GM21360 (cell line): ENCODE results near the gene SNAPC1.
"Not testable (repeated sequence)": the region's sequence is repeated elsewhere in the genome, so short reads cannot be mapped to it uniquely, and the experiment has no call there.

Source experiments
- ATAC-seq: cut with Tn5 transposase; IDR thresholded peaks from one replicate; pipeline ENCODE4 v1.9.1; 2021; ENCODE audit warnings: mild to moderate bottlenecking, moderate library complexity; ENCODE audit not compliant: unreplicated experiment

Gene SNAPC1

DNA sequence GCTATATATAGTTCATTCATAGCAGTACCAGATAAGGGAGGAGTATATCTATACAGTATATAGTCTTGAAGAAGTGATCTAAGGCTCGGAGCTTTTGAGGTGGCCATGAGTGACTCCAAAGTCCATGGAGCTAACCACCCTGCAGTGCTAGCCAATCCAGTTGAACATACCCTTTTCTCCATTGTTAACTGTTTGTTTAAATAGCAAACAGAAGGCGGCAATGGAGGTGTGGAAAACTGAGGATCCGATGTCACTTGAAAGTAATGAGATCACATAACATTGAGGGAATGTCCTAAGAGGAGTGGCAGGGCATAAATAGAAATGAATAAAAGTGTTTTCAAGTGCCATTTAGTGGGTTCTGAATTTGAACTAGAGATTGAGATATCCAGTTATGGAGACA lies 12.4 kb upstream of the SNAPC1 start:
- ATAC-seq = no peak

DNA sequence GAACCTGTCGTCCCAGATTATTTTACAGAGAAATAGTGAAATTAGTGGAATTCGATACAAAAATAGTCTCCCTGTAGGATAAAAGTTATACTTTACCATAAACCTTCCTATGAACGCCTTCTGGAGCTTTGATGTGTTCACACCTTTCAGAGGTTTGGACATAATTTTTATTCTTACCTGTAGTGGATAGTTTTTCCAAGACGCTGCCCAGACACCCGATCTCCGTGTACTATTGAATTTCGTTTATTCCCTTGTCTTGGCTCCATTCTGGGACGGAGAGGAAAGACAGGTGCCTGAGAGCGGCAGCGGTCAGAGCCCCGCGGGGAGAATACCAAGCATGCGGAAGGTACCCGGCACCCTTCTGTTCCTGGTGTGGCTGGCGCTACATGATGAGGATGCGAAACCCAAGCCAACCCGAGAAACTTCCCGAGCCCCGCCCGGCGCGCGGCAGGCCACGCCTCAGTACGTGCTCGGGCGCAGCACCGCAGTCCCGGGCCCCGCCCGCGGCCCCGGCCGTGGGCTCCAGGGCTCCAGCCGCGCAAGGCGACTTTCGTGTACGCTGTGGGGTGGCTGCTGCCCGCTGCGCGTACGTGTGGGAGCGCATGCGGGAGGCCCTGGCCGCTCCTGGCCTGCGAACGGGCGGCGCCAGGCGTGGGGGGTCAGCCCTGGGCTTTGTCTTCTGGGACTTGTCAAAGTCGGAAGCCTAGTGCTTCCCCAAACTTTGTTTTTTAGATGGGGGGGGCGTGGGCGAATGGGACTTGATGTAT lies 11.3 kb upstream of the SNAPC1 start:
- ATAC-seq = peak; percentile 80

GRCh38 chr14:61751475-61751989 lies 10.7 kb upstream of the SNAPC1 start:
- ATAC-seq = no peak

DNA sequence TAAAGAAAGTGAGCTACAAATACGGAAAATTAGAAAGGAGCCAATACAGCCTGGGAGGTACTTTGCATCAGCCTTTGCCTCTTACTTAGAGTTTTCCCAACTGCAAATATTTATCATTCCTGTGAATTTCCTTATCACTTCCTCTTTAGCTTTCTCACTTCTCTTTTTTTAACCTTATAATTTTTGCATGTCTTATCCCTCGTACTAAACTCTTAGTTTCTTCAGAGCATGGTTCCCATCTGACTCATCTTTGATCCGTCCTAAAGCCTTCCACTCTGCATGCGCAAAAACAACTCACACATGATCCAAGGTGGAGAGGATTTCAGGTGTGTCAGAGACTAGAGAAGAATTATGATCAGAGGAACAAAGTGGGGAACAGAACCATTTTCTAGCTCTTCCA lies 9.6 kb upstream of the SNAPC1 start:
- peak; percentile 56 for ATAC-seq

- no peak for ATAC-seq
These were observed 8.6 kb upstream of the SNAPC1 start for GRCh38 chr14:61753631-61754030.

DNA sequence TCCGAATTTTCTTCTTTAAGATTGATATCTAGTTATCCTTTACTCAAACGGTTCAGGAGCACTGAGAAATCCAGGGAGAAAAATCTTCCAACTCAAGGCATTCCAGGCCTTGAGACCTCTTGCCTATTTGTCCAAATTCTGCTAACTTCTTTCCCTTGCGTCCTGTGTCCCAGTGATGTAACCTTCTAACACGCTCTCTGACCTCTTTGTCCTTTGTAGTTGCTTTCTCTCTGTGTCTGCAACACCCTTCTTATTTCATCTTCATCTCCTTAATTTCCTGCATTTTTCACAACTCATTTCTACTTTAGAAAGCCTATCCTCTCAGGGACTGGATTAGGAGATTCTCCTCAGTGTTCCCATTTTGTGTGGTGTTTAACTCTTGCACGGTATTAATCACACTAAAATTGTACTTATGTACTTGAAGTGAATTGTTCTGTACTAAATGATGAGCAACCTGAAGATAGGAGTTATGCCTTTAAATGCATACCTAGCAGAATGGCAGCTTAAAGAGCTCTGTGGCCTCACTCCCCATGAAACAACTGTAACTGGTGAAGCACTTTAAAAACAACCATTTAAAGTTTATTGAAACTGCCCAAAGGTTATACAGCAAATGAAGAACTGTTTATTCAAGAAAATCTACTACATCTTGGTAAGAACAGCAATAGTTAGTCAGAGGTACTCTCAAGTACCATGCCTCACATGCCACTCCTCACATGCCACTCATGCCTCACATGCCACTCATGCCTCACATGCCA lies 7.4 kb upstream of the SNAPC1 start:
- no peak for ATAC-seq

DNA sequence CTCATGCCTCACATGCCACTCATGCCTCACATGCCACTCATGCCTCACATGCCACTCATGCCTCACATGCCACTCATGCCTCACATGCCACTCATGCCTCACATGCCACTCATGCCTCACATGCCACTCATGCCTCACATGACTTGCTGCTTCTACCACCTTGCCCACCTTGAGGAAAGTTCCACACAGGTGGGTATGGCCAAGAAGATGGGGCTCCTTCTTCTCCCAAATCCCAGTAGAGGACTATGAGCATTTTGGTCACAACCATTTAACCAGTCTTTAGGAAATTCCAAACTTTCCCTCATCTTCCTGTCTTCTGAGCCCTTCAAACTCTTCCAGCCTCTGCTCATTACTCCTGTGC lies 6.9 kb upstream of the SNAPC1 start:
- not testable (repeated sequence) for ATAC-seq

DNA sequence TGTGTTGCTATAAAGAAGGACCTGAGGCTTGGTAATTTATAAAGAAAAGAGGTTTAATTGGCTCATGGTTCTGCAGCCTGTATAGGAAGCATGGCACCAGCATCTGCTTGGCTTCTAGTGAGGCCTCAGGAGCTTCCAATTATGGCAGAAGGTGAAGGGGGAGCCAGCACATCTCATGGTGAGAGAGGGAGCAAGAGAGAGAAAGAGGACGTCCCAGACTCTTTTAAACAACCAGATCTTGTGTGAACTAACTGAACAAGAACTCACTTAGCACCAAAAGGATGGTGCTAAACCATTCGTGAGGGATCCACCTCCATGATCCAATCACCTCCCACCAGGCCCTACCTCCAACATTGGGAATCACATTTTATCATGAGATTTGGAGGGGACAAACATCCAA lies 6.1 kb upstream of the SNAPC1 start:
- ATAC-seq = no peak

- ATAC-seq = no peak
These were observed 2.3 kb upstream of the SNAPC1 start for GRCh38 chr14:61759878-61760277.

DNA sequence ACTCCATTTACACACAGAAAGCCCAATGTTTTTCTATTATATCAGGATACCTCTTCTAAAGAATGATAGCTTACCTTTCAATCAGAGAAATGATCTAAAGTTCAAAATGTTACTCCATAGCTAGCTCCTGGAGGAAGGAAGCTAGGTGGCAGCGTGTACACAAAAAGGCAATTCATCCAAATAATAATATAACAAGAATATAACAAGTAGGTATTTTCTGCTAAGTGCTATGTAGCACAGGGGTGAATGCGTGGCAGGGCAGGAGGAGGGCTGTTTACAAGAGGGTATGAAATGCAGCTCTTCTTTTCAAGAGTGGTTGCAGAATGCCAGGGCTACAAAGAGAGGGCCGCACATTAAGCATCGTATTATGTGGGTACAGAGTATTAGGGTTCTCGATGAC lies 663 bp upstream of the SNAPC1 start:
- no peak for ATAC-seq

GRCh38 chr14:61764342-61765122 lies 2.3 kb downstream of the SNAPC1 start:
- no peak for ATAC-seq

DNA sequence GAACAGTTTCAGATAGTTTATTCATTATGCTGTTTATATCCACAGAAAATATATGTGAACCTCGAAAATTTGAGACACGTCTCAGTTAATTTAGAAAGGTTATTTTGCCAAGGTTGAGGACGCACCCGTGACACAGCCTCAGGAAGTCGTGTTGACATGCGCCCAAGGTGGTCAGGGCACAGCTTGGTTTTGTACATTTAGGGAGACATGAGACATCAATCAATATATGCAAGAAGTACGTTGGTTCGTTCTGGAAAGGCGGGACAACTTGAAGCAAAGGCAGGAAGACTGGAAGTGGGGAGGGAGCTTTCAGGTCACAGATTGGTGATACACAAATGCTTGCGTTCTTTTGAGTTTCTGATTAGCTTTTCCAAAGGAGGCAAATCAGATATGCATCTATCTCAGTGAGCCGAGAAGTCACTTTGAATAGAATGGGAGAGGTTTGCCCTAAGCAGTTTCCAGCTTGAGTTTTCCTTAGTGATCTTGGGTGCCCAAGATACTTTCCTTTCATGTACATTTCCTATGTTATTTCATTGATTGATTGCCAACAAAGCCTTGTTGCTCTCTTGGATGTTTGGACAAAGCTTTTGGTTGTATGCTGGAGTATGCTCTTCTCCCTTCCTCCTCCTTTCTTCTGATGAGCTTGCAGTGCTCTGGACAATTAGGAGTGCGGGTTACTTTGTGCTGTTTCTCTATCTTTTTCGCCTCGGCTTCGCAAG lies 3.2 kb downstream of the SNAPC1 start:
- ATAC-seq = no peak

GRCh38 chr14:61766151-61766550 lies 3.9 kb downstream of the SNAPC1 start:
- ATAC-seq = no peak

DNA sequence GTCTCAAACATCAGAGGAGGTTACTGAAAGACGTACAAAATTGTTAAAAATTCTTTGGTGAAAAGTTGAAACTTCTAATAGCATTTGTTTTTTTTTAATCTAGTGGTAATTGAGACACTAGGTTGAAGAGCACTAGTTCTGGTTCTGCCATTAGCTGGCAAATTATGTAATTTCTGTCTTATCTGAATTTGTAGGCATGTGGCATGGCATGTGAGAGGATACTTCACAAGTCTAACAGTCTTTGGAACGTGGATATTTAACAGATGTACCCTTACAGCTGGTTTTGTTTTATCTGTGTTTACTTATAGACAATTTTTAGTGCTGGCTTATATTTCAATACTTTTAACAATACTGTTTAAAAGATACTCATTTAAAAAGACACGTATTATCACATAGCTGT lies 6.0 kb downstream of the SNAPC1 start:
- no peak for ATAC-seq

- no peak for ATAC-seq
These were observed 7.7 kb downstream of the SNAPC1 start for GRCh38 chr14:61769893-61770292.

DNA sequence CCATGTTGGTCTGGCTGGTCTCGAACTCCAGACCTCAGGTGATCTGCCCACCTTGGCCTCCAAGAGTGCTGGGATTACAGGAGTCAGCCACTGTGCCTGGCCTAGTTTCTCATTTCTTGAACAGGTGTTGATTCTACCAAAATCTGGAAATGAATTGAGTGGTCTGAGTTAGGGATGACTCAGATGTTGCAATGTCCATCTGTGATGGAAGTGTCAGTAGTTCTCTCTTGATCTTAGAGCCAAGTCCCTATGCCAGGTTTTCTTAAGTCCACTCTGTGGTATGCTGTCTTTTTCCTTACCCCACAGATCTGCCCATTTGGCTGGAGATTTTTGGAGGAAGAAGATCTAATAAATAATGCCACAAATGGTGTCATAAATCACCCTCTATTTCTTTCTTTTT lies 12.6 kb downstream of the SNAPC1 start:
- ATAC-seq = no peak

DNA sequence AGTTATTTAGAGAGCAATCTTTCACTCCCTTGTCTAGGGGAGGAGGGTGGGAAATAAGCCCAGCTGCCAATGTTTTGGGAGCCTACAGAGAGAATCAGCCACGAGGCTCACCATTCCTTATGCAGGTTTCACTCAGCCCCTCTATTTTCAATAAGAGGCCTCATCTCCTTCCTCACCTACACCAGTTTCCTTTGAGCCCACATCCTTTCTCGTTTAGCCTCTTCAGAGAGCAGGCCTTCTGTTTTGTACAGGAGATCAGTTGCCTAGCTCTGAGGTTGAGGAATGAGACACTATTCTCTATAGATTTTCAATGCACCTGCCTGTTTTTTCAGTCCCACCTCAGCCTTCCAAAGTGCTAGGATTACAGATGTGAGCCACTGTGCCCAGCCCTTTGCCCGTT lies 17.9 kb downstream of the SNAPC1 start:
- no peak for ATAC-seq

- no peak for ATAC-seq
These were observed 35.1 kb downstream of the SNAPC1 start for GRCh38 chr14:61797309-61797708.

- no peak for ATAC-seq
These were observed 39.9 kb downstream of the SNAPC1 start for GRCh38 chr14:61802010-61802568.

GRCh38 chr14:61803755-61804154 lies 41.5 kb downstream of the SNAPC1 start:
- no peak for ATAC-seq

DNA sequence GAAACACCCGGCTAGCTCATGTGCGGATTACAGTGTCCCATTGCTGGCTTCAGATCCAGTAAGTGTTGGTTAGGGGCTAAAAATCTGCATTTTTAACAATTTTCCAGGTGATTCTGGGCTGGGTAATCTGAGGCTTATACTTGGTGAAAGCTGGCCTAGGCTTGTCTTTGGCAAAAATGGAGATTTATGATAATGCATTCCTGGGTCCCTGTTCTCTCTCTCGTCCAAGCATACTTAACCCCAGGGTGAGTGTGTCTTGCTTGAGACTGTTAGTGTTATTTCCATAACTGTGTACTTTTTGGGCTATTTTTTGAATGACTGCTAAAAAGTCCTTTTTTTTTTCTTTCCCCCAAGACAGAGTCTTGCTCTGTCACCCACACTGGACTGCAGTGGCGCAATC lies 43.2 kb downstream of the SNAPC1 start:
- no peak for ATAC-seq
